Endothelial cell of umbilical vein (primary cell): ENCODE measurements around the gene PLXDC2. TPM values are rescaled to one million over a fixed set of nuclear protein-coding genes. Genes with fewer than 3 reads are reported as not detected.

Experiments
- BruUV-seq: library from RNA; stranded (reverse); fragments of 400-500 nt; replicated peaks from 2 replicates; lab custom pipeline; 2021; lab: Mats Ljungman, UMichigan
- CTCF ChIA-PET: fragments of 300-600, 350-600 bp; sonication (Branson Sonifier 250); formaldehyde crosslinking; loops from one replicate; lab custom pipeline; 2021; ENCODE audit warnings: antibody characterized with exemption, inconsistent platforms; lab: Charles Lee
- POLR2A ChIA-PET: fragments of 300-600, 350-600 bp; sonication (Branson Sonifier 250); formaldehyde crosslinking; loops from one replicate; lab custom pipeline; 2021; ENCODE audit warnings: antibody characterized with exemption, inconsistent platforms; lab: Charles Lee
- DNase-seq: peaks from one replicate; pipeline ENCODE4 v3.0.0-alpha.2; 2011; ENCODE audit warnings: low read depth, low spot score
- FAIRE-seq: peaks from 2 replicates; lab custom pipeline; 2011; peaks lifted over from hg19 to GRCh38; lab: Jason Lieb, UNC
- H2AFZ ChIP-seq: 2 replicates; pipeline ENCODE4 v1.6.0; 2012; ENCODE audit warnings: low read depth, low read length, control low read depth, inconsistent platforms
- H3K27ac ChIP-seq: 2 replicates; pipeline ENCODE4 v1.5.1; 2011; ENCODE audit warnings: low read depth, mild to moderate bottlenecking, control low read depth, low read length, moderate library complexity; ENCODE audit not compliant: insufficient read depth
- H3K27me3 ChIP-seq, 2 experiments: 2 replicates each; pipeline versions ENCODE4 v1.6.0 to v1.6.1; 2011; ENCODE audit warnings: low read length in 2 of 2, mixed read lengths in 1 of 2; ENCODE audit not compliant: control insufficient read depth in 2 of 2, insufficient read depth in 2 of 2
- H3K36me3 ChIP-seq, 2 experiments: 2 replicates in 1 of 2; 3 replicates in 1 of 2; pipeline ENCODE4 v1.5.1; 2011; ENCODE audit warnings: low read length in 2 of 2, mild to moderate bottlenecking in 1 of 2, moderate library complexity in 1 of 2; ENCODE audit not compliant: control insufficient read depth in 2 of 2, insufficient read depth in 2 of 2; ENCODE audit errors: extremely low read depth in 1 of 2
- H3K4me1 ChIP-seq: 3 replicates; pipeline ENCODE4 v1.5.1; 2011; ENCODE audit warnings: mild to moderate bottlenecking, low read length; ENCODE audit not compliant: control insufficient read depth, insufficient read depth; ENCODE audit errors: extremely low read depth
- H3K4me2 ChIP-seq: 2 replicates; pipeline ENCODE4 v1.6.1; 2011; ENCODE audit warnings: low read length, control low read depth, mixed read lengths; ENCODE audit not compliant: insufficient read depth
- H3K4me3 ChIP-seq, 3 experiments: fragments of 200-600 bp in 1 of 3; sonication (generic), shearing (Covaris generic) in 1 of 3; replicated peaks in 1 of 3; 2 replicates each; pipeline ENCODE4 v1.5.1; 2011 to 2016; ENCODE audit warnings: control low read depth in 3 of 3, low read length in 3 of 3, mild to moderate bottlenecking in 2 of 3, inconsistent platforms in 1 of 3, low read depth in 1 of 3, moderate library complexity in 1 of 3; ENCODE audit not compliant: insufficient read depth in 1 of 3
- H3K79me2 ChIP-seq: 2 replicates; pipeline ENCODE4 v1.6.0; 2012; ENCODE audit warnings: low read length, inconsistent platforms; ENCODE audit not compliant: control insufficient read depth, insufficient read depth
- H3K9ac ChIP-seq: replicated peaks from 2 replicates; pipeline ENCODE3; 2011; ENCODE audit warnings: low read length, control low read depth; ENCODE audit not compliant: insufficient read depth; ENCODE audit errors: extremely low read depth
- H3K9me1 ChIP-seq: replicated peaks from 3 replicates; pipeline ENCODE4 v1.6.0; 2011; ENCODE audit warnings: mild to moderate bottlenecking, low read length; ENCODE audit not compliant: control insufficient read depth, insufficient read depth; ENCODE audit errors: extremely low read depth
- H3K9me3 ChIP-seq: replicated peaks from 2 replicates; pipeline ENCODE4 v1.5.1; 2012; ENCODE audit warnings: low read length, inconsistent platforms; ENCODE audit not compliant: control insufficient read depth, insufficient read depth
- H4K20me1 ChIP-seq: replicated peaks from 2 replicates; pipeline ENCODE3; 2011; ENCODE audit warnings: mild to moderate bottlenecking, low read length; ENCODE audit not compliant: control insufficient read depth, insufficient read depth; ENCODE audit errors: extremely low read depth
- CTCF ChIP-seq, 2 donors: IDR thresholded peaks; 1 replicate in 1 of 2; 2 replicates in 1 of 2; pipeline ENCODE4 v1.5.1; 2011; ENCODE audit warnings: low read length in 2 of 2, mild to moderate bottlenecking in 2 of 2, moderate library complexity in 2 of 2, control low read depth in 1 of 2, inconsistent platforms in 1 of 2, low read depth in 1 of 2; ENCODE audit not compliant: insufficient read depth in 1 of 2; ENCODE audit errors: extremely low read depth in 1 of 2
- EZH2 ChIP-seq: IDR thresholded peaks from 2 replicates; pipeline ENCODE4 v1.6.1; 2012; ENCODE audit warnings: borderline replicate concordance, low read depth, mild to moderate bottlenecking, moderate library complexity, low read length, inconsistent platforms; ENCODE audit not compliant: severe bottlenecking
- FOS ChIP-seq: IDR thresholded peaks from 2 replicates; pipeline ENCODE4 v1.6.1; 2011; ENCODE audit warnings: mild to moderate bottlenecking, low read length, moderate library complexity, borderline replicate concordance; ENCODE audit not compliant: insufficient read depth
- GATA2 ChIP-seq: IDR thresholded peaks from 2 replicates; pipeline ENCODE4 v1.7.0; 2011; ENCODE audit warnings: low read depth, mild to moderate bottlenecking, moderate library complexity, mixed read lengths, low read length; ENCODE audit not compliant: insufficient read length, insufficient read depth
- JUN ChIP-seq: IDR thresholded peaks from 2 replicates; pipeline ENCODE4 v1.6.1; 2011; ENCODE audit warnings: borderline replicate concordance, low read depth; ENCODE audit not compliant: insufficient read length, insufficient read depth
- MYC ChIP-seq: IDR thresholded peaks from one replicate; pipeline ENCODE4 v1.6.1; 2011; ENCODE audit warnings: mild to moderate bottlenecking, low read depth, low read length
- POLR2A ChIP-seq: IDR thresholded peaks from 2 replicates; pipeline ENCODE4 v1.6.1; 2012; ENCODE audit warnings: low read depth, mild to moderate bottlenecking, control low read depth, low read length
- POLR2AphosphoS5 ChIP-seq: IDR thresholded peaks from 2 replicates; pipeline ENCODE4 v1.6.1; 2012; ENCODE audit warnings: low read depth, mild to moderate bottlenecking, control low read depth, low read length, moderate library complexity; ENCODE audit not compliant: insufficient read depth
- dilution Hi-C: fragments of 300-500 bp; cut with MboI; formaldehyde crosslinking; loops from one replicate; pipeline ENCODE4 v1.15.0; 2019; ENCODE audit warnings: low sequenced_read_pairs; ENCODE audit not compliant: extremely low pct_ligation_motif_present
- intact Hi-C: fragments of 100-400 bp; cut with micrococcal nuclease; formaldehyde crosslinking; loops from one replicate; pipeline ENCODE4 v1.10.0; 2022
- polyA plus RNA-seq, 4 experiments: library from polyadenylated mRNA; depleted of rRNA in 3 of 4; stranded (reverse) in 3 of 4; unstranded in 1 of 4; fragments of >200 nt; gene quantifications; 2 replicates each; pipeline versions ENCODE4 v1.2.1 to v1.2.3, GENCODE V29; 2011 to 2012; ENCODE audit warnings: missing spikeins in 1 of 4
- total RNA-seq: library from RNA; stranded (reverse); gene quantifications from 2 replicates; pipeline ENCODE4 v1.2.3, GENCODE V29; 2021
- TF ChIP-seq, protein P1 (sequence below): IDR thresholded peaks from 2 replicates; pipeline ENCODE4 v1.6.1; 2011; ENCODE audit not compliant: insufficient read depth, insufficient read length

The PLXDC2 gene
- total and polyA plus RNA-seq, 2 donors (not counting 3 experiments of a cell fraction or from before 2014, with no cell fraction given), result 0.32 to 1.2 TPM

DNA sequence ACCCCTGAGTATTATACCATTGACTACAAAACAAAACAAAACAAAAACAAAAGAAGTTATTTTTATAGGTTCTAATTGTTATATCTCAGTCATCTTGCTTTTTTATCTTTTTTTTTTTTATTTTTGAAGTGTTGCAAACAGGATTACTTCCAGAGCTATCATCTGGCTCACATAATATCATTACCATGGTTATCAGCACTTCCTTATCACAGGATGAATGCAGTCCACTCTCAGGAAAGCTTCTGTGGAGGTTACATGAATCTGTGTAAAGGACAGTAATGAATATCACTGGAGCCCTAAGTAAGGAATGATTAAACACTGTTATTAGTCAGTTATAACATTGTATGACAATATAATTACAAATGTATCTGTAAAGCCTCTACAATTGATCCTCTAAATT is 451.5 kb downstream of the PLXDC2 start:
- DNase-seq (no peak), FAIRE-seq (no peak)
- H3K4me2 ChIP-seq, result no peak overlapping the region
- ChIA-PET CTCF (no interaction called here), POLR2A (no interaction called here)
- H4K20me1 ChIP-seq, result no peaks in the 10 kb centered on the region
- no peak overlapping the region for H3K27ac ChIP-seq
- TF ChIP-seq POLR2A (no peak), EZH2 (no peak), FOS (no peak), CTCF (IDR thresholded peaks at IDR 0.05; ENCODE audit: extremely low read depth in 1 of 2, insufficient read depth in 1 of 2, low read depth in 1 of 2, low read length in 2 of 2) (no peak), GATA2 (no peak), POLR2AphosphoS5 (no peak), JUN (no peak), MYC (no peak)
- TF ChIP-seq, protein P1, sequence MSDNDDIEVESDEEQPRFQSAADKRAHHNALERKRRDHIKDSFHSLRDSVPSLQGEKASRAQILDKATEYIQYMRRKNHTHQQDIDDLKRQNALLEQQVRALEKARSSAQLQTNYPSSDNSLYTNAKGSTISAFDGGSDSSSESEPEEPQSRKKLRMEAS, result no peak
- intact Hi-C loops (no loop called here), dilution Hi-C loops (no loop called here)
- no peak overlapping the region for H2AFZ ChIP-seq
- no peaks in the 10 kb centered on the region for H3K27me3 ChIP-seq
- no peaks in the 10 kb centered on the region for H3K36me3 ChIP-seq
- no peak overlapping the region for H3K4me3 ChIP-seq
- H3K9me1 ChIP-seq, result no peaks in the 10 kb centered on the region
- no peak overlapping the region for H3K9ac ChIP-seq
- no peaks in the 10 kb centered on the region for H3K9me3 ChIP-seq
- H3K4me1 ChIP-seq, result no peaks in the 10 kb centered on the region
- H3K79me2 ChIP-seq, result no peaks in the 10 kb centered on the region
- BruUV-seq, result no TSS peak
